Suprapubic skin (tissue), 4 donors: Measurements from ENCODE around the gene SH3TC1. TPM values are rescaled to one million over a fixed set of nuclear protein-coding genes. Genes with fewer than 3 reads are reported as not detected.

Experiments used
- DNase-seq, 2 donors: peaks; one replicate each; pipeline ENCODE4 v3.0.0-alpha.2; 2019; ENCODE audit warnings: low spot score in 2 of 2
- H3K27ac ChIP-seq: fragments of 200-600 bp; sonication (generic); one replicate; pipeline ENCODE4 v1.5.1; 2019
- H3K27me3 ChIP-seq: fragments of 200-600 bp; sonication (generic); one replicate; pipeline ENCODE4 v1.5.1; 2019
- H3K36me3 ChIP-seq: fragments of 200-600 bp; sonication (generic); one replicate; pipeline ENCODE4 v1.5.1; 2019
- H3K4me1 ChIP-seq: fragments of 200-600 bp; sonication (generic); one replicate; pipeline ENCODE4 v1.5.1; 2019
- H3K4me3 ChIP-seq: fragments of 200-600 bp; sonication (generic); one replicate; pipeline ENCODE4 v1.5.1; 2019; ENCODE audit warnings: mild to moderate bottlenecking
- H3K9me3 ChIP-seq: fragments of 200-600 bp; sonication (generic); one replicate; pipeline ENCODE4 v1.5.1; 2019
- CTCF ChIP-seq, 2 donors: fragments of 200-600 bp in 1 of 2; fragments of 450-650 bp in 1 of 2; sonication (generic) in 1 of 2; IDR thresholded peaks; one replicate each; pipeline ENCODE4 v1.5.1; 2016 to 2019; ENCODE audit warnings: antibody characterized with exemption in 2 of 2, mild to moderate bottlenecking in 1 of 2, moderate library complexity in 1 of 2
- EP300 ChIP-seq: sonication (generic); formaldehyde crosslinking; IDR thresholded peaks from one replicate; pipeline ENCODE4 v1.6.1; 2017; ENCODE audit warnings: antibody characterized with exemption
- POLR2A ChIP-seq, 2 donors: fragments of 450-650 bp; IDR thresholded peaks; one replicate each; pipeline ENCODE4 v1.6.1; 2017; ENCODE audit warnings: antibody characterized with exemption in 2 of 2, mild to moderate bottlenecking in 2 of 2, moderate library complexity in 2 of 2
- POLR2AphosphoS5 ChIP-seq, 3 donors: sonication (generic); formaldehyde crosslinking; IDR thresholded peaks; one replicate each; pipeline ENCODE4 v1.6.1; 2017; ENCODE audit warnings: antibody characterized with exemption in 3 of 3
- WGBS: methylation state at CpG from one replicate; pipeline ENCODE4 v1.1.5; 2018; 5-methylcytosine and 5-hydroxymethylcytosine counted together
- total RNA-seq, 4 donors: library from RNA; depleted of rRNA; stranded (reverse); fragments of >200 nt; gene quantifications; one replicate each; pipeline ENCODE4 v1.1.0, GENCODE V29; 2016

The SH3TC1 gene
- total RNA-seq, 4 donors from 2014 or later = 6.3 to 15.1 (median 9.9) TPM

GRCh38 chr4:8268211-8268610 lies 69.1 kb downstream of the SH3TC1 start:
- Histone ChIP-seq H3K36me3 (no peaks in the 10 kb centered on the region), H3K4me1 (peaks cover 29% of the 10 kb centered on the region), H3K27ac (no peak overlapping the region), H3K4me3 (no peak overlapping the region), H3K27me3 (peaks cover 25% of the 10 kb centered on the region), H3K9me3 (no peaks in the 10 kb centered on the region)
- WGBS = 94% methylated on average over 7 of the region's 7 CpGs
- TF ChIP-seq CTCF (IDR thresholded peaks at IDR 0.05) (no peak), POLR2AphosphoS5 (IDR thresholded peaks at IDR 0.05) (no peak), POLR2A (IDR thresholded peaks at IDR 0.05) (no peak), EP300 (no peak)
- DNase-seq = no peak

GRCh38 chr4:8268901-8269534 lies 69.9 kb downstream of the SH3TC1 start:
- peaks cover 31% of the 10 kb centered on the region for H3K4me1 ChIP-seq
- H3K9me3 ChIP-seq = no peaks in the 10 kb centered on the region
- WGBS = 88% methylated on average over 20 of the region's 25 CpGs
- peak overlapping the region; percentile 57 for H3K4me3 ChIP-seq
- no peaks in the 10 kb centered on the region for H3K36me3 ChIP-seq
- H3K27me3 ChIP-seq = peaks cover 25% of the 10 kb centered on the region
- peak overlapping the region; percentile 57 for H3K27ac ChIP-seq
- DNase-seq = no peak
- no peak for TF ChIP-seq CTCF (IDR thresholded peaks at IDR 0.05)

- H3K9me3 ChIP-seq = no peaks in the 10 kb centered on the region
- TF ChIP-seq EP300 (no peak), POLR2A (IDR thresholded peaks at IDR 0.05) (peak; percentile 65 to 92)
- DNase-seq = no peak
- peaks cover 38% of the 10 kb centered on the region for H3K4me1 ChIP-seq
- no peaks in the 10 kb centered on the region for H3K36me3 ChIP-seq
- peaks cover 25% of the 10 kb centered on the region for H3K27me3 ChIP-seq
- peak within 1 kb of the TSS; percentile 57 for H3K27ac ChIP-seq
- H3K4me3 ChIP-seq = peak within 1 kb of the TSS; percentile 57
- 0% methylated on average over 1 of the region's 111 CpGs for WGBS
These were observed 70.7 kb downstream of the SH3TC1 start, which contains the start of gene HTRA3 for GRCh38 chr4:8269535-8270417. Gene HTRA3, plus strand, starts transcription at chr4:8269754. Its CDS starts 215 bp downstream, at chr4:8269969.

GRCh38 chr4:8270418-8270771 lies 71.3 kb downstream of the SH3TC1 start:
- Histone ChIP-seq H3K4me3 (peak overlapping the region; percentile 57), H3K9me3 (no peaks in the 10 kb centered on the region), H3K36me3 (no peaks in the 10 kb centered on the region), H3K4me1 (peaks cover 42% of the 10 kb centered on the region), H3K27ac (peak overlapping the region; percentile 57), H3K27me3 (peaks cover 25% of the 10 kb centered on the region)
- WGBS = 43% methylated on average over 10 of the region's 11 CpGs
- no peak for DNase-seq
- TF ChIP-seq POLR2AphosphoS5 (IDR thresholded peaks at IDR 0.05) (no peak), CTCF (IDR thresholded peaks at IDR 0.05) (no peak), EP300 (no peak), POLR2A (IDR thresholded peaks at IDR 0.05) (no peak)

- WGBS = 71% methylated on average over 24 of the region's 27 CpGs
- H3K4me1 ChIP-seq = peaks cover 49% of the 10 kb centered on the region
- TF ChIP-seq POLR2AphosphoS5 (IDR thresholded peaks at IDR 0.05) (no peak), POLR2A (IDR thresholded peaks at IDR 0.05) (no peak), EP300 (no peak), CTCF (IDR thresholded peaks at IDR 0.05) (no peak)
- no peaks in the 10 kb centered on the region for H3K36me3 ChIP-seq
- H3K27me3 ChIP-seq = peaks cover 25% of the 10 kb centered on the region
- peak overlapping the region; percentile 57 for H3K27ac ChIP-seq
- H3K4me3 ChIP-seq = peak overlapping the region; percentile 57
- H3K9me3 ChIP-seq = no peaks in the 10 kb centered on the region
- no peak for DNase-seq
These were observed 72.1 kb downstream of the SH3TC1 start for GRCh38 chr4:8270912-8271815.
